Stimulated activated CD8-positive, alpha-beta memory T cell treated with anti-CD3 and anti-CD28 coated beads, Interleukin-15, amount 100 ng/mL, for 24 hours (primary cell): Measurements from ENCODE around the gene ST3GAL4.

Experiments used
- DNase-seq: peaks from one replicate; pipeline ENCODE4 v3.0.0-alpha.2; 2020; ENCODE audit warnings: low read depth

Gene ST3GAL4

GRCh38 chr11:126407682-126408288 is 52.3 kb downstream of the ST3GAL4 start:
- no peak for DNase-seq

- no peak for DNase-seq
Observed at GRCh38 chr11:126408496-126408895, 53.0 kb downstream of the ST3GAL4 start.

- no peak for DNase-seq
Observed at GRCh38 chr11:126408901-126409619, 53.6 kb downstream of the ST3GAL4 start.

DNA sequence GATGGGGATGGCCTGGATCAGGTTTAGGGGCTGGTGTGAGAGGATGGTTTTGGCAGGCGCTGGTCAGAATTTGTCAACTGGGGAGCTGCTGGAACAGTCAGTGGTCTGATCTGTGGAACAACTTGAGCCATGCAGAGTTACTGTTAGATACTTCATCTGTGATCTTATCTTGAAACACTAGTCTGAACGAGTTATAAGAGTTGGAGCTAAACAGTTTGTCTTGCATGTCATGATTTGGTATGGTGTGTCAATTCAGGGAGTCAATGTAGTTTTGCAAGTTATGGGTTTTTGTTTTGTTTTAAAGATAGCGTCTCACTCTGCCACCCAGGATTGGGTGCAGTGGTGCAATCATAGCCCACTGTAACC is 54.1 kb downstream of the ST3GAL4 start:
- DNase-seq = no peak

GRCh38 chr11:126410649-126411048 is 55.2 kb downstream of the ST3GAL4 start:
- no peak for DNase-seq

DNA sequence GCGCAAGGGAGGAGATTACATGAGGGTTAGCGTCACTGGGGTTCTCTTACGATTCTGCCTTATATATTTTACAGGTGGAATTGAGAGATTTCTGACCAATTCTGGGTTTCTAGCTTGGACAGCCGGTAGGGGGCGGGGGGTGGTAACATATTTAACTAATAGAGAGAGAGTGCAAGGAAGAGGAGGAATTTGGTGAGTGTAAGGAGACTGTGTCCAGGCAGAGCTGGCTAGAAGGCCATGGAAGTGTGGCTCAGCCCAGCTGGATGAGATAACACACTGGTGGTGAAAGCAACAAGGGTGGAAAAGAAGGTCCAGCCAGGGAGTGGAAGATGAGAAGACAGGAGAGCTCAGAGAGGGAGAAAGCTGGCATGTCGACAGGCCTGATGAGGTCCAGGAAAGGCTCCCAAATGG is 56.5 kb downstream of the ST3GAL4 start:
- DNase-seq = no peak

GRCh38 chr11:126413426-126413825 is 57.9 kb downstream of the ST3GAL4 start:
- no peak for DNase-seq

GRCh38 chr11:126413843-126414405 is 58.4 kb downstream of the ST3GAL4 start:
- no peak for DNase-seq

DNA sequence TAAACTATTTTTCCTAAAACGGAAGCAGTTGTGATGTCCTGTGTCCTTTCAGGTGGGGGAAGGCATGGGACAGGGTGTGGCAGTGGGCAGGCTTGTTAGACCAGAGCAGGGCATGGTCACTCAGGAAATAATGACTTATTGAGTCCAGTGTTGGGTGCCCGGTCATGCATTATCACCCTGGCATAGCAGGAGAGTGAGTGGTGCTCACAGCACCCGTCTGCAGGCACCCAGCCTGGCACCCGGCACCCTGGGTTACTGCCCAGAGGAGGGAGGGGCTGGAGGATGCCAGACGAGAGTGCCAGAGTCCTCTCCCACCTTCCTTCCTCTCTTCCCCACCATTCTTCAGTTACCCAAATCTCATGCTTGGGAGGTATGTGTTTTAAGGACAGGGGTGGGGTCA is 59.1 kb downstream of the ST3GAL4 start:
- no peak for DNase-seq

DNA sequence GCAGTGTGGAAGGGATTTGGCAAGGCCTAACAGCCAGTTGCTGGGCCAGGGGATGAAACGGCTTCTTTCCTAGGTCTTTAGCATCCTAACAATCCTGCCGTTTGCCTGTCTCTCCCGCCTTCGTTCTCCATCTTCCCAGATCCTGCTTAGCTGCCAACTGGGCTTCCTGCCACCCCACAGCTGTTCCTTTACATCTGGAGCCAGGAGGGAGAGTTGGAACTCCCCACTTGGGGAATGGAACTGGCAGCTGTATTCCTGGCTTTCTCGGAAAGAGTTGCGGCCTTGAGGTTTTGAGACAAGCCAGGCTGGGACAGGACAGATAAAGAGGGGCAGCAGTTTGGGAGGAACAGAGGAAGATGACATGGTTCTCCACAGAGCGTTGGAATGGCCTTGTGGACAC is 59.6 kb downstream of the ST3GAL4 start:
- no peak for DNase-seq

DNA sequence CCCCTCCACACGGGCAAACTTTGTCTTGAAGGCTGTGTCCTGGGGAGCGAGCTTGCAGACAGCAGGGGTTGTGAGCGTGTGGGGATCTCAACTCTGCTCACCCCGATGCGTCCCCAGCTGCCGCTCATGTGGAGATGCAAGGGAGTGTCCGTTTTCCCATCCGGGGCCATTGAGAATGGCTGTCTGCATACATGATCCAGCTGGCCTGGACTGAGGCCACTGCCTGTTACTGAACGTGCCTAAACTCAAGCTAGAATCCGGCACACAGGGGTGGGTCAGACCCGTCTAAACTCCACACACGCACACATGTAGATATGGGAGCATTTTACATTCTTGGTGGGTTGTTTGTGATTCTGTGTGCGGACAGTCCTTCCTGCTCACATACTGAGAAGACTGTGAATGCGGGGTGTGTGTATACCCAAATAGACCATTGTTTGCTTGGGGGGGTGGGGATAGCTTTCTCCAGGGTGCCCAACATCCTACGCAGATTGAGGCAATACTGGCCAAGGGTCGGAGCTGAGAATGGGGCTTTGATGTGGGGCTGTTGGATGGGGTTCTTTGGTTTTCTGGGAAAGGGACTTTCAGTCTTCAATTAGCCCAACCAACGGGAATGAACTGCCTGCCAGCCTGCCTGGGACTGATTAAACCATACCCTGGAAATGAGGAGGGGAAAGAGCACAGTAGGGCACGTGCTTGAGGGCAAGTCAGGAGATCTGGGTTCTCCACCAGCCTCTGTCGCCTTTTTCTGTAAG is 60.4 kb downstream of the ST3GAL4 start:
- DNase-seq = no peak

GRCh38 chr11:126416542-126417090 is 61.1 kb downstream of the ST3GAL4 start:
- peak; percentile 42 for DNase-seq

GRCh38 chr11:126417091-126417862 is 61.8 kb downstream of the ST3GAL4 start:
- no peak for DNase-seq

GRCh38 chr11:126418887-126419286 is 63.4 kb downstream of the ST3GAL4 start:
- no peak for DNase-seq

DNA sequence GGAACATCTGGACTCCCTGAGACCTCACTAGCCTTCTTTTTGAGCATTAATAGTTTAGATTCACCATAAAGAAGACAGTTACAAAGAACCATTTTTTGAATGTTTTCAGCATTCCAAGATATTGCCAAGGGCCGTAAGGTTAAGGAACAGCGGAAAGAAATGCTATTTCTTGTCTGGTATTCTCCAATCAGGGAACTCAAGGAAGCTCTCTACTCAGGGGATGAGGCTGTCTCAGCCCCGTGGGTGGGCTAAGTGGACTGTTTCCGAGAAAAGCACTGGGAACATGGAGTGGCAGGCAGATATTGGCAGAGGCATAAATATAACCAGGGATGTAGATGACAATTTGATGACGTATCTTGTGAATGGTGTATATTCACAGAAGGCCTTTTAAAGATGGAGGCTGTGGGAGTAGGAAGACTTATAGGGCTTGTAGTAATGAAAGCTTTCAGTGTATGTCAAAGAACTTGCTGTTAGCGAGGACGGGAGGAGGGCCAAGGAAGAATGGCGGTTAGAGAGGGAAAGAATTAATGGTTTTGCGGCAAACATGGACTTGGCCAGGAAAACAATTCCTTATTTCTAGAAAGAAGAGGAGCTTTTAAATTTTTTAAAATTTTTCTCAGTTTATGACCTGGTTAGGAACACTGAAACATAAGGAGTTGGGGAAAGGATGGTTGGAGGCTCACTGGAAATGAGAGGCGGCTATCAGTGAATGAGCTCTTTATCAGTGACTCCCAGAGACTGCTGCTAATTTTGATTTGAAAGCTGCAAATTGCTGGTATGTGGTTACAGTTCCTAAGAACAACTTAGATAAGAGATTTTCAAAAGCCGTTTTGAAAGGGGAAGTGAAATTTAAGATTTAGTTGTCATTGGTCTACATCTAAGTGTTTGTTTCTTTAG is 64.6 kb downstream of the ST3GAL4 start:
- no peak for DNase-seq

DNA sequence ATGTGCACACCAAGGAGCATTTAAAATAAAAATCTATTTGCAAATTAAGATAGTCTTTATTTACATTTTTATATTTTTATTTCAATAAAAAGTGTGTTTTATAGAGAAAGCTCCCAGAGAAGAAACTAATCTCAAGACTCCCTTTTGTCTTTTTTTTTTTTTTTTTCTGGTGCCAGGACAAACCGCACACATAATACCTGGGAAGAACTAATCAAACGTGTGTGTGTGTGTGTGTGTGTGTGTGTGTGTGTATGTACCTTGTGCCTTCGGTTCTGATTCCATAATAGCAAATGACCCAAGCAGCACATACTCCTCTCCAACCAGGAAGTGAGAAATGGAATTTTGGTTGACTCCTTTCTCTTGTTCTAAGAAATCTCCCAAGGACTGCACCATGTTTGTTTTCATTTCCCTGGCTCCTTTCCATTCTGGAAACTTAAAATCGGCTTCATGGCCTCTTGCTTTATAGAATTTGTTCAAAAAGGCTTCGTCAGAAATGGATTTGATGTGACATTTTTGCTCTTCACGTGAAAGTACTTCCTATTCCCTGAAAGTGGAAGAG is 65.3 kb downstream of the ST3GAL4 start:
- DNase-seq = no peak

DNA sequence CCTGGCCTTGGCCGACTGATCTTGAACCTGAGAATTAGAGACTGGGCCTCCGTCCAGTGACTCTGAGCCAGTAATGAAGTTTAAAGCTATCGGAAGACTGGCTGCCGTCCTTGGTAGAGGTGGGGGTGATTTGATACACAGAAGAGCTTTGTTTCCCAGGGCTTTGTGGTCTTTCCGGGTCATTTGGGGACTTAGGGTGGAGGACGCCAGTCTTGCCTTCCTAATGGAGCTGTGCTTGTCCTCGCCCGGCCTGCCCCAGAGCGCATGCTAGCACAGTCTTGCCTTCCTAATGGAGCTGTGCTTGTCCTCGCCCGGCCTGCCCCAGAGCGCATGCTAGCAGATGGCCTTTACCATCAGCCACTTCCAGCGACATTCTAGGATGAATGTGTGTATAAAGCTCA is 65.8 kb downstream of the ST3GAL4 start:
- no peak for DNase-seq

GRCh38 chr11:126422446-126422845 is 67.0 kb downstream of the ST3GAL4 start:
- DNase-seq = no peak

GRCh38 chr11:126423154-126423553 is 67.7 kb downstream of the ST3GAL4 start:
- DNase-seq = no peak

DNA sequence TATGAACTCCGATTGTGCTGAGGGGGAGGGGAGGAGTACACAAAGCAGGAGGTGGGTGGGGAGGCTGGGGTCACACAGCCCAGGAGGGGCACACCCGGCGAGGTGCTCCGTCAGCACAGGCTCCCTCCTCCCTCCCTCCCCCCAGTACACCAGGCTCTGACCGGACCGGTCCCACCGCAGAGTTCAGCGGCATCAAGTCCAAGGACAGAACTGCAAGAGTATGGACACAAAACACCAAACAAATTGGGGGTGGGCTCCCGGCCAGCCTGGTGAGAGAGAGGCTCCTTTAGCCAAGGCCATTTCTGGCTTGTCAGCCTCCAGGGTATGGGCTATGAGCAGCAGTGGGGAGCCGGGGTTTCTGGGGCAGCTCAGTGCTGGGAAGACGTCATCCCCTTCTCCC is 68.3 kb downstream of the ST3GAL4 start:
- DNase-seq = no peak
